22Rv1 (cell line): Measurements from ENCODE around the gene VKORC1L1.

ENCODE experiments used
- ZFX ChIP-seq: fragments of 450-650 bp; IDR thresholded peaks from 2 replicates; pipeline ENCODE4 v1.6.1; 2017; ENCODE audit warnings: antibody characterized with exemption, borderline replicate concordance
- TF ChIP-seq, protein P1 (sequence below): fragments of 450-650 bp; IDR thresholded peaks from 2 replicates; pipeline ENCODE4 v1.5.1; 2017; ENCODE audit warnings: mild to moderate bottlenecking

- TF ChIP-seq, protein P1, sequence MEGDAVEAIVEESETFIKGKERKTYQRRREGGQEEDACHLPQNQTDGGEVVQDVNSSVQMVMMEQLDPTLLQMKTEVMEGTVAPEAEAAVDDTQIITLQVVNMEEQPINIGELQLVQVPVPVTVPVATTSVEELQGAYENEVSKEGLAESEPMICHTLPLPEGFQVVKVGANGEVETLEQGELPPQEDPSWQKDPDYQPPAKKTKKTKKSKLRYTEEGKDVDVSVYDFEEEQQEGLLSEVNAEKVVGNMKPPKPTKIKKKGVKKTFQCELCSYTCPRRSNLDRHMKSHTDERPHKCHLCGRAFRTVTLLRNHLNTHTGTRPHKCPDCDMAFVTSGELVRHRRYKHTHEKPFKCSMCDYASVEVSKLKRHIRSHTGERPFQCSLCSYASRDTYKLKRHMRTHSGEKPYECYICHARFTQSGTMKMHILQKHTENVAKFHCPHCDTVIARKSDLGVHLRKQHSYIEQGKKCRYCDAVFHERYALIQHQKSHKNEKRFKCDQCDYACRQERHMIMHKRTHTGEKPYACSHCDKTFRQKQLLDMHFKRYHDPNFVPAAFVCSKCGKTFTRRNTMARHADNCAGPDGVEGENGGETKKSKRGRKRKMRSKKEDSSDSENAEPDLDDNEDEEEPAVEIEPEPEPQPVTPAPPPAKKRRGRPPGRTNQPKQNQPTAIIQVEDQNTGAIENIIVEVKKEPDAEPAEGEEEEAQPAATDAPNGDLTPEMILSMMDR, result no peak
- TF ChIP-seq ZFX, result no peak
Measured at GRCh38 chr7:65974191-65974801, 101.4 kb downstream of the VKORC1L1 start.
